ENCODE results near the gene MRPL14.

MRPL14 gene

DNA sequence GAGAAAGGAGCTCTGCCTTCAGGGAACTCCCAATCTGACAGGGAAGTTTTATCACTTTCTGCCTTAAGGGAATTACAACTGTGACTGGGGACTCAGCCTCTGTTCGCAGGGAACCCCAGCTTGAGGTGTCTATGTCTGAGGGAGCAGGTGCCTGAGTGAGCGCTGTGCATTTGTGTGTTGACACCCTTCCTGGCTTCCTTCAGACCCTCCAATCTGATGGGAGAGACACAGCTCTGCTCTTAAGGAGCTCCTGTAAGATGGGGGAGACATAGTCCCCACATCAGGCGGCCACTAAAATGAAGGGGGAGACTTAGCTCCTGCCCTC lies 62.3 kb downstream of the MRPL14 start:
- no peak for DNase-seq (ENCODE audit: low read depth)

GRCh38 chr6:44064089-44064947 lies 62.9 kb downstream of the MRPL14 start:
- peak; percentile 98 for DNase-seq (ENCODE audit: low read depth)

DNA sequence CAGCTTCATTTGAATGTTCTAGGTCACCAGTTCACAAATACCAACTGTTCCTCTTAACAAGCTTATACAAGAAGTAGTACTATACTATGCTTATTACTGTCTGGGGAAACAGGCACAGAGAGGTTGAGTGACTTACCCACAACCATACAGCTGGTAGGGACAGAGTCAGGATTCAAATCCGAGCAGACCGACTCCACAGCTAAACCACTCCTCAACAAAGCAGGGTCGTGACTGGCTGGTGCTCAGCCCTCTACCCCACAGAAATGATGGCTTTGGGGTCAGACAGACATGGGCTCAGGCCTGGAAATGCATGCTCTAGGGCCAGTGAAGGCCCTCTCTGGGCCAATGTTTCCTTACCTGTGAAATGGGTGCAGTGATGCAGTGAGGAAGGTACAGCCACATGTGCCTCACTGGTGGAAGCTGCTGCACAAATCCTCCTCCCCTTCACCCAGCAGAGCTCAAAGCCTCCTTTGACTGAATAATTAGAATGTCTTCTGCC lies 63.6 kb downstream of the MRPL14 start:
- no peak for DNase-seq (ENCODE audit: low read depth)
